ENCODE results near the gene SLC19A2.
"Not testable (repeated sequence)": the region's sequence is repeated elsewhere in the genome, so short reads cannot be mapped to it uniquely, and the experiment has no call there.

GRCh38 chr1:169503601-169504000 is 17.9 kb upstream of the SLC19A2 start:
- TF ChIP-seq CTCF (IDR thresholded peaks at IDR 0.05; ENCODE audit: borderline replicate concordance, extremely low read depth, low read length, poor library complexity, severe bottlenecking); EZH2 (IDR thresholded peaks at IDR 0.05; ENCODE audit: borderline replicate concordance, low read depth, low read length, severe bottlenecking): not testable (repeated sequence)

Measured in DND-41 (cell line).